ENCODE measurements around the gene NCAPD3. TPM values are rescaled to one million over a fixed set of nuclear protein-coding genes. Genes with fewer than 3 reads are reported as not detected.
A peak's percentile ranks its signal among the peaks of the same experiment; 100 is the strongest.

NCAPD3 gene
- total and polyA plus RNA-seq, 2 of the 13 experiments (the other 11 are each of a cell fraction or from before 2014, with no cell fraction given) = 20.7 to 25.6 TPM

GRCh38 chr11:134223836-134224709 lies at the start of gene NCAPD3, which contains the start of gene VPS26B (continued):
- TF ChIP-seq ZHX2 (IDR thresholded peaks at IDR 0.05; ENCODE audit: low read depth) (no peak), ZHX2 (CRISPR knock-in tag; IDR thresholded peaks at IDR 0.05; ENCODE audit: borderline replicate concordance) (0 out of 2 replicates have a peak, but pooled peaks have one; percentile 67), TCF12 (IDR thresholded peaks at IDR 0.05) (no peak), TCF12 (CRISPR knock-in tag; IDR thresholded peaks at IDR 0.05) (peak; percentile 68; the same call in 1 of the 2 replicates), ARHGAP35 (CRISPR knock-in tag; IDR thresholded peaks at IDR 0.05; ENCODE audit: borderline replicate concordance) (no peak), ZNF484 (CRISPR knock-in tag; IDR thresholded peaks at IDR 0.05; ENCODE audit: borderline replicate concordance, low read depth) (no peak), ZNF264 (CRISPR knock-in tag; IDR thresholded peaks at IDR 0.05) (peak; percentile 88), ERF (CRISPR knock-in tag; IDR thresholded peaks at IDR 0.05) (peak; percentile 63; the same call in 1 of the 2 replicates), CERS6 (CRISPR knock-in tag; IDR thresholded peaks at IDR 0.05) (no peak), NPAS2 (CRISPR knock-in tag; IDR thresholded peaks at IDR 0.05; ENCODE audit: borderline replicate concordance) (no peak), HNRNPL (IDR thresholded peaks at IDR 0.05; ENCODE audit: low read depth, low read length) (0 out of 2 replicates have a peak, but pooled peaks have one; percentile 43), ZNF20 (CRISPR knock-in tag; IDR thresholded peaks at IDR 0.05) (peak; percentile 87; the same call in 1 of the 2 replicates), ETS1 (CRISPR knock-in tag; IDR thresholded peaks at IDR 0.05) (no peak), TGIF2 (CRISPR knock-in tag; IDR thresholded peaks at IDR 0.05) (peak; percentile 84), FUBP1 (CRISPR knock-in tag; IDR thresholded peaks at IDR 0.05; ENCODE audit: borderline replicate concordance) (no peak), HMG20B (CRISPR knock-in tag; conservative IDR thresholded peaks at IDR 0.05) (0 out of 2 replicates have a peak, but pooled peaks have one; percentile 50), ZSCAN31 (CRISPR knock-in tag; IDR thresholded peaks at IDR 0.05; ENCODE audit: low read depth) (peak; percentile 83; the same call in 1 of the 2 replicates), ZC3H13 (CRISPR knock-in tag; IDR thresholded peaks at IDR 0.05) (peak; percentile 64), SKI (IDR thresholded peaks at IDR 0.05; ENCODE audit: partially characterized antibody) (no peak)
